B cell (primary cell): Measurements from ENCODE around the gene SANBR. TPM values are rescaled to one million over a fixed set of nuclear protein-coding genes. Genes with fewer than 3 reads are reported as not detected.

Source experiments
- ATAC-seq: fragments of 200-7000 bp; cut with Tn5 transposase; one replicate; pipeline ENCODE4 v1.10.0; 2021; ENCODE audit warnings: low read depth, mild to moderate bottlenecking, moderate number of reproducible peaks, moderate library complexity
- CTCF ChIA-PET: fragments of 350-600 bp; sonication (Branson Sonifier 250); formaldehyde crosslinking; loops from one replicate; lab custom pipeline; 2021; ENCODE audit warnings: antibody characterized with exemption, inconsistent platforms; lab: Charles Lee
- POLR2A ChIA-PET: fragments of 350-600 bp; sonication (Branson Sonifier 250); formaldehyde crosslinking; loops from one replicate; lab custom pipeline; 2021; ENCODE audit warnings: antibody characterized with exemption; lab: Charles Lee
- DNase-seq: peaks from one replicate; pipeline ENCODE4 v3.0.0; 2013
- H2AFZ ChIP-seq: 2 replicates; pipeline ENCODE4 v1.6.1; 2012; ENCODE audit warnings: mild to moderate bottlenecking, low read depth, low read length; ENCODE audit not compliant: insufficient read depth, poor library complexity, severe bottlenecking
- H3K27ac ChIP-seq, 2 donors: 1 replicate in 1 of 2; 2 replicates in 1 of 2; pipeline ENCODE4 v1.5.1; 2012 to 2013; ENCODE audit warnings: low read length in 2 of 2, mild to moderate bottlenecking in 2 of 2, moderate library complexity in 1 of 2
- H3K27me3 ChIP-seq, 4 experiments: fragments of 200-600 bp in 1 of 4; sonication (generic) in 1 of 4; replicated peaks in 1 of 4; 1 replicate in 2 of 4; 2 replicates in 2 of 4; pipeline versions ENCODE4 v1.6.1 to v1.7.0; 2013 to 2016; ENCODE audit warnings: low read length in 3 of 4, mild to moderate bottlenecking in 2 of 4, mixed read lengths in 1 of 4, moderate library complexity in 1 of 4; ENCODE audit not compliant: insufficient read depth in 4 of 4, control insufficient read depth in 3 of 4; ENCODE audit errors: control extremely low read depth in 1 of 4
- H3K36me3 ChIP-seq, 2 experiments: replicated peaks in 1 of 2; 1 replicate in 1 of 2; 2 replicates in 1 of 2; pipeline versions ENCODE4 v1.6.1 to v1.7.1; 2013; ENCODE audit warnings: low read length in 1 of 2; ENCODE audit not compliant: insufficient read depth in 2 of 2, control insufficient read depth in 1 of 2; ENCODE audit errors: control extremely low read depth in 1 of 2, extremely low read depth in 1 of 2
- H3K4me1 ChIP-seq, 2 donors: fragments of 200-600 bp in 1 of 2; sonication (generic) in 1 of 2; 1 replicate in 1 of 2; 2 replicates in 1 of 2; pipeline versions ENCODE4 v1.5.1 to v1.6.1; 2013 to 2017; ENCODE audit warnings: low read length in 2 of 2; ENCODE audit not compliant: control insufficient read depth in 2 of 2, insufficient read depth in 2 of 2
- H3K4me2 ChIP-seq: replicated peaks from 2 replicates; pipeline ENCODE3; 2012; ENCODE audit warnings: mild to moderate bottlenecking, low read depth, low read length; ENCODE audit not compliant: poor library complexity, severe bottlenecking
- H3K4me3 ChIP-seq, 5 experiments: fragments of 200-600 bp in 1 of 5; sonication (generic) in 1 of 5; 1 replicate in 3 of 5; 2 replicates in 2 of 5; pipeline versions ENCODE4 v1.5.1 to v1.7.0; 2011 to 2016; ENCODE audit warnings: low read length in 4 of 5, mild to moderate bottlenecking in 4 of 5, low read depth in 2 of 5, control low read depth in 1 of 5, moderate library complexity in 1 of 5; ENCODE audit not compliant: insufficient read depth in 1 of 5; ENCODE audit errors: control extremely low read depth in 1 of 5, extremely low read depth in 1 of 5
- H3K79me2 ChIP-seq: fragments of 200-600 bp; sonication (generic); one replicate; pipeline ENCODE4 v1.6.0; 2016; ENCODE audit warnings: low read length; ENCODE audit not compliant: control insufficient read depth, insufficient read depth
- H3K9ac ChIP-seq: fragments of 200-600 bp; sonication (generic); 2 replicates; pipeline ENCODE4 v1.6.1; 2017; ENCODE audit warnings: mild to moderate bottlenecking, low read length, moderate library complexity
- H3K9me3 ChIP-seq, 3 donors: one replicate each; pipeline versions ENCODE4 v1.6.1 to v1.7.1; 2013; ENCODE audit warnings: low read length in 2 of 3; ENCODE audit not compliant: control insufficient read depth in 2 of 3, insufficient read depth in 1 of 3; ENCODE audit errors: control extremely low read depth in 1 of 3
- H4K20me1 ChIP-seq: 2 replicates; pipeline ENCODE4 v1.6.0; 2012; ENCODE audit warnings: mild to moderate bottlenecking, low read length; ENCODE audit not compliant: insufficient read depth, control insufficient read depth, poor library complexity, severe bottlenecking
- H3K27ac Mint-ChIP-seq: one replicate; pipeline ENCODE4 v1.8.0; 2021; ENCODE audit warnings: mixed read lengths
- H3K27me3 Mint-ChIP-seq: one replicate; pipeline ENCODE4 v1.8.0; 2021; ENCODE audit warnings: mixed read lengths
- H3K4me1 Mint-ChIP-seq: one replicate; pipeline ENCODE4 v1.8.0; 2021; ENCODE audit warnings: mixed read lengths
- H3K4me3 Mint-ChIP-seq: one replicate; pipeline ENCODE4 v1.8.0; 2021; ENCODE audit warnings: mixed read lengths
- H3K9me3 Mint-ChIP-seq: one replicate; pipeline ENCODE4 v1.8.0; 2022; ENCODE audit warnings: mixed read lengths; ENCODE audit not compliant: insufficient read depth
- CTCF ChIP-seq: fragments of 200-600 bp; IDR thresholded peaks from one replicate; pipeline ENCODE4 v1.8.0; 2022; ENCODE audit warnings: antibody characterized with exemption, mild to moderate bottlenecking
- EZH2 ChIP-seq: IDR thresholded peaks from 2 replicates; pipeline ENCODE4 v1.6.1; 2012; ENCODE audit warnings: borderline replicate concordance, low read depth, mild to moderate bottlenecking, moderate library complexity, low read length; ENCODE audit not compliant: insufficient read depth, poor library complexity, severe bottlenecking
- WGBS: methylation state at CpG from one replicate; pipeline ENCODE4 v1.1.5; 2013; ENCODE audit warnings: missing lambda C conversion rate; ENCODE audit not compliant: insufficient coverage; 5-methylcytosine and 5-hydroxymethylcytosine counted together
- intact Hi-C: fragments of 100-400 bp; cut with micrococcal nuclease; formaldehyde crosslinking; loops from one replicate; pipeline ENCODE4 v1.10.0; 2022
- polyA plus RNA-seq: library from polyadenylated mRNA; depleted of rRNA; stranded (reverse); fragments of >200 nt; gene quantifications from 2 replicates; pipeline ENCODE4 v1.2.3, GENCODE V29; 2012
- total RNA-seq, 2 donors: library from RNA; stranded (reverse); fragments of 120-200 nt in 1 of 2; gene quantifications; 1 replicate in 1 of 2; 2 replicates in 1 of 2; pipeline versions ENCODE4 v1.2.3 to v1.2.4, GENCODE V29; 2013 to 2022

The SANBR gene
- total and polyA plus RNA-seq, 2 donors (not counting 1 experiment from before 2014, with no cell fraction given), result 2.5 to 6.6 TPM

GRCh38 chr2:61042807-61043206 lies 22.9 kb upstream of the SANBR start:
- Mint-ChIP-seq H3K9me3 (no peaks in the 10 kb centered on the region), H3K27ac (no peak overlapping the region), H3K4me3 (no peak overlapping the region), H3K4me1 (peaks cover 20% of the 10 kb centered on the region), H3K27me3 (no peaks in the 10 kb centered on the region)
- H3K36me3 ChIP-seq, result peaks cover 0 to 12% of the 10 kb centered on the region in 2 experiments
- 100% methylated on average over 1 of the region's 3 CpGs for WGBS
- POLR2A ChIA-PET, result no interaction called here
- TF ChIP-seq EZH2, result no peak
- no peak for TF ChIP-seq CTCF
- H3K4me3 ChIP-seq, result no peak overlapping the region
- DNase-seq (no peak), ATAC-seq (no peak)
- H3K79me2 ChIP-seq, result no peaks in the 10 kb centered on the region
- CTCF ChIA-PET, result no interaction called here
- H3K27ac ChIP-seq, result no peak overlapping the region
- intact Hi-C loops, result no loop called here
- no peaks in the 10 kb centered on the region for H4K20me1 ChIP-seq
- no peak overlapping the region for H2AFZ ChIP-seq
- H3K4me2 ChIP-seq, result no peak overlapping the region
- H3K9me3 ChIP-seq, result peaks cover 0 to 8% (median 0%) of the 10 kb centered on the region in 3 donors
- no peaks in the 10 kb centered on the region for H3K27me3 ChIP-seq
- H3K9ac ChIP-seq, result no peak overlapping the region
- peaks cover 0 to 6% of the 10 kb centered on the region in 2 donors for H3K4me1 ChIP-seq

GRCh38 chr2:61044636-61045035 lies 21.0 kb upstream of the SANBR start:
- intact Hi-C loops, result no loop called here
- Mint-ChIP-seq H3K4me1 (peaks cover 20% of the 10 kb centered on the region), H3K4me3 (no peak overlapping the region), H3K27ac (peak overlapping the region; percentile 5), H3K9me3 (no peaks in the 10 kb centered on the region), H3K27me3 (no peaks in the 10 kb centered on the region)
- Histone ChIP-seq H4K20me1 (no peaks in the 10 kb centered on the region), H3K4me3 (no peak overlapping the region), H3K27me3 (no peaks in the 10 kb centered on the region), H3K4me1 (peaks cover 0 to 6% of the 10 kb centered on the region in 2 donors), H3K27ac (no peak overlapping the region), H3K79me2 (no peaks in the 10 kb centered on the region), H3K36me3 (peaks cover 6 to 23% of the 10 kb centered on the region in 2 experiments), H3K9me3 (peaks cover 0 to 8% (median 0%) of the 10 kb centered on the region in 3 donors), H3K4me2 (no peak overlapping the region), H2AFZ (no peak overlapping the region), H3K9ac (no peak overlapping the region)
- ChIA-PET POLR2A (no interaction called here), CTCF (no interaction called here)
- DNase-seq (peak; percentile 16), ATAC-seq (peak; percentile 39)
- TF ChIP-seq EZH2 (no peak), CTCF (no peak)
- no CpG with 5 or more reads among the region's 4 CpGs for WGBS
